Subcutaneous abdominal adipose tissue (tissue), 5 donors: Measurements from ENCODE around the gene ATP2B1.

Source experiments
- H3K27ac ChIP-seq: one replicate; pipeline ENCODE4 v1.7.0; 2013; ENCODE audit warnings: low read depth, mild to moderate bottlenecking, inconsistent platforms, low read length, moderate library complexity
- H3K27me3 ChIP-seq, 5 donors: one replicate each; pipeline ENCODE4 v1.7.0; 2013; ENCODE audit warnings: low read length in 5 of 5, inconsistent platforms in 1 of 5; ENCODE audit not compliant: control insufficient read depth in 5 of 5, insufficient read depth in 4 of 5
- H3K36me3 ChIP-seq, 5 donors: one replicate each; pipeline ENCODE4 v1.7.0; 2013; ENCODE audit warnings: low read length in 5 of 5; ENCODE audit not compliant: control insufficient read depth in 5 of 5, insufficient read depth in 5 of 5
- H3K4me1 ChIP-seq, 5 donors: one replicate each; pipeline ENCODE4 v1.7.0; 2013; ENCODE audit warnings: low read length in 5 of 5, mild to moderate bottlenecking in 3 of 5, moderate library complexity in 1 of 5; ENCODE audit not compliant: control insufficient read depth in 5 of 5, insufficient read depth in 5 of 5
- H3K4me3 ChIP-seq, 5 donors: one replicate each; pipeline ENCODE4 v1.7.0; 2013; ENCODE audit warnings: low read length in 5 of 5, low read depth in 1 of 5
- H3K9ac ChIP-seq, 5 donors: one replicate each; pipeline ENCODE4 v1.7.0; 2013; ENCODE audit warnings: low read length in 5 of 5, mild to moderate bottlenecking in 4 of 5, moderate library complexity in 3 of 5
- H3K9me3 ChIP-seq, 5 donors: one replicate each; pipeline ENCODE4 v1.7.0; 2013; ENCODE audit warnings: low read length in 5 of 5; ENCODE audit not compliant: control insufficient read depth in 5 of 5
- donor health status: healthy.
- donor health status: healthy.
- donor health status: healthy.
- donor health status: healthy.
- donor health status: healthy.

The ATP2B1 gene

GRCh38 chr12:89540586-89540985 is 168.1 kb downstream of the ATP2B1 start:
- H3K9ac ChIP-seq = no peak overlapping the region
- no peaks in the 10 kb centered on the region for H3K27me3 ChIP-seq
- no peak overlapping the region for H3K4me3 ChIP-seq
- H3K4me1 ChIP-seq = peaks cover 0 to 16% (median 7%) of the 10 kb centered on the region in 5 donors
- H3K27ac ChIP-seq = no peak overlapping the region
- H3K9me3 ChIP-seq = no peaks in the 10 kb centered on the region
- peaks cover 0 to 8% (median 0%) of the 10 kb centered on the region in 5 donors for H3K36me3 ChIP-seq

GRCh38 chr12:89539426-89540223 is 169.0 kb downstream of the ATP2B1 start:
- Histone ChIP-seq H3K36me3 (peaks cover 0 to 8% (median 0%) of the 10 kb centered on the region in 5 donors), H3K4me1 (peaks cover 0 to 8% (median 7%) of the 10 kb centered on the region in 5 donors), H3K27ac (no peak overlapping the region), H3K27me3 (no peaks in the 10 kb centered on the region), H3K4me3 (no peak overlapping the region), H3K9ac (no peak overlapping the region), H3K9me3 (no peaks in the 10 kb centered on the region)

GRCh38 chr12:89538897-89539296 is 169.7 kb downstream of the ATP2B1 start:
- Histone ChIP-seq H3K27ac (no peak overlapping the region), H3K36me3 (peaks cover 0 to 8% (median 0%) of the 10 kb centered on the region in 5 donors), H3K9me3 (no peaks in the 10 kb centered on the region), H3K4me1 (peaks cover 0 to 7% (median 7%) of the 10 kb centered on the region in 5 donors), H3K27me3 (no peaks in the 10 kb centered on the region), H3K4me3 (no peak overlapping the region), H3K9ac (no peak overlapping the region)
